H1 (cell line): ENCODE measurements around the gene ZBTB48. TPM values are rescaled to one million over a fixed set of nuclear protein-coding genes. Genes with fewer than 3 reads are reported as not detected.
A peak's percentile ranks its signal among the peaks of the same experiment; 100 is the strongest.

ENCODE experiments used
- ATF3 ChIP-seq: IDR thresholded peaks from 2 replicates; pipeline ENCODE4 v1.6.1; 2011; ENCODE audit warnings: low read depth, mild to moderate bottlenecking, low read length; ENCODE audit not compliant: insufficient read depth
- BACH1 ChIP-seq: IDR thresholded peaks from 2 replicates; pipeline ENCODE4 v1.6.1; 2012; ENCODE audit warnings: low read length, improper control_type of control experiment
- EP300 ChIP-seq, 2 experiments: IDR thresholded peaks; 1 replicate in 1 of 2; 2 replicates in 1 of 2; pipeline ENCODE4 v1.6.1; 2011 to 2012; ENCODE audit warnings: low read depth in 2 of 2, low read length in 2 of 2, mild to moderate bottlenecking in 2 of 2, borderline replicate concordance in 1 of 2, inconsistent platforms in 1 of 2, moderate library complexity in 1 of 2
- GTF2F1 ChIP-seq: IDR thresholded peaks from 2 replicates; pipeline ENCODE4 v1.6.1; 2012; ENCODE audit warnings: low read depth, low read length, improper control_type of control experiment, borderline replicate concordance
- HDAC6 ChIP-seq: IDR thresholded peaks from one replicate; pipeline ENCODE4 v1.7.1; 2012; ENCODE audit warnings: low read depth, mild to moderate bottlenecking, inconsistent platforms, low read length, moderate library complexity
- NRF1 ChIP-seq: IDR thresholded peaks from 2 replicates; pipeline ENCODE4 v1.6.1; 2011; ENCODE audit warnings: mild to moderate bottlenecking, low read depth, low read length, improper control_type of control experiment
- POLR2AphosphoS5 ChIP-seq: IDR thresholded peaks from 2 replicates; pipeline ENCODE4 v1.6.1; 2011; ENCODE audit warnings: low read depth, low read length
- SAP30 ChIP-seq: fragments of 300-600 bp; sonication (generic); IDR thresholded peaks from 2 replicates; pipeline ENCODE4 v1.7.1; 2012; ENCODE audit warnings: low read length, moderate library complexity, mild to moderate bottlenecking, inconsistent platforms; ENCODE audit not compliant: insufficient read depth, insufficient replicate concordance
- SIRT6 ChIP-seq: IDR thresholded peaks from one replicate; pipeline ENCODE4 v1.7.1; 2012; ENCODE audit warnings: low read length, inconsistent platforms
- SIX5 ChIP-seq: IDR thresholded peaks from 2 replicates; pipeline ENCODE4 v1.6.1; 2011; ENCODE audit warnings: mild to moderate bottlenecking, low read depth, low read length
- SP1 ChIP-seq: IDR thresholded peaks from 2 replicates; pipeline ENCODE4 v1.6.1; 2011; ENCODE audit warnings: low read depth, low read length
- SP2 ChIP-seq: IDR thresholded peaks from 2 replicates; pipeline ENCODE4 v1.6.1; 2012; ENCODE audit warnings: mild to moderate bottlenecking, low read length, inconsistent platforms
- SRF ChIP-seq: IDR thresholded peaks from 2 replicates; pipeline ENCODE4 v1.6.1; 2011; ENCODE audit warnings: mild to moderate bottlenecking, low read depth, low read length, moderate library complexity
- SUZ12 ChIP-seq: fragments of 200-600 bp; sonication (generic); IDR thresholded peaks from 2 replicates; pipeline ENCODE4 v1.6.1; 2012; ENCODE audit warnings: mild to moderate bottlenecking, inconsistent platforms, low read length, moderate library complexity, mixed read lengths
- TAF7 ChIP-seq: optimal IDR thresholded peaks from 2 replicates; pipeline ENCODE3; 2011; ENCODE audit warnings: low read depth, mild to moderate bottlenecking, inconsistent platforms, low read length, moderate library complexity, borderline replicate concordance
- TCF12 ChIP-seq: IDR thresholded peaks from 2 replicates; pipeline ENCODE4 v1.6.1; 2011; ENCODE audit warnings: low read depth, mild to moderate bottlenecking, low read length
- TEAD4 ChIP-seq: IDR thresholded peaks from 2 replicates; pipeline ENCODE4 v1.6.1; 2012; ENCODE audit warnings: low read depth, low read length, inconsistent platforms, mixed read lengths
- polyA plus RNA-seq, 7 experiments: library from polyadenylated mRNA; depleted of rRNA in 3 of 7; stranded (reverse) in 5 of 7; unstranded in 2 of 7; fragments of >200 nt in 5 of 7; fragments of 200-250 nt in 2 of 7; gene quantifications; 1 replicate in 5 of 7; 2 replicates in 1 of 7; 4 replicates in 1 of 7; pipeline versions ENCODE4 v1.2.1 to v1.2.3, GENCODE V29; 2011 to 2013; ENCODE audit warnings: missing spikeins in 2 of 7, mixed read lengths in 2 of 7
- total RNA-seq: library from RNA; stranded (reverse); fragmentation: NEBNext Ultra II Directional; extraction: Animal tissue kit (Norgen Biotek cat#: 25700); gene quantifications from 2 replicates; pipeline ENCODE4 v1.2.1, GENCODE V29; 2021
- TF ChIP-seq, protein P1 (sequence below): IDR thresholded peaks from 2 replicates; pipeline ENCODE4 v1.6.1; 2012; ENCODE audit warnings: inconsistent platforms
- TF ChIP-seq, protein P2 (sequence below): IDR thresholded peaks from 2 replicates; pipeline ENCODE4 v1.6.1; 2012; ENCODE audit warnings: low read length, inconsistent platforms
- TF ChIP-seq, protein P3 (sequence below): IDR thresholded peaks from 2 replicates; pipeline ENCODE4 v1.6.1; 2012; ENCODE audit warnings: inconsistent platforms

ZBTB48 gene
- total and polyA plus RNA-seq, 2 of the 8 experiments (the other 6 are each of a cell fraction or from before 2014, with no cell fraction given): 28.2 to 28.8 TPM

DNA sequence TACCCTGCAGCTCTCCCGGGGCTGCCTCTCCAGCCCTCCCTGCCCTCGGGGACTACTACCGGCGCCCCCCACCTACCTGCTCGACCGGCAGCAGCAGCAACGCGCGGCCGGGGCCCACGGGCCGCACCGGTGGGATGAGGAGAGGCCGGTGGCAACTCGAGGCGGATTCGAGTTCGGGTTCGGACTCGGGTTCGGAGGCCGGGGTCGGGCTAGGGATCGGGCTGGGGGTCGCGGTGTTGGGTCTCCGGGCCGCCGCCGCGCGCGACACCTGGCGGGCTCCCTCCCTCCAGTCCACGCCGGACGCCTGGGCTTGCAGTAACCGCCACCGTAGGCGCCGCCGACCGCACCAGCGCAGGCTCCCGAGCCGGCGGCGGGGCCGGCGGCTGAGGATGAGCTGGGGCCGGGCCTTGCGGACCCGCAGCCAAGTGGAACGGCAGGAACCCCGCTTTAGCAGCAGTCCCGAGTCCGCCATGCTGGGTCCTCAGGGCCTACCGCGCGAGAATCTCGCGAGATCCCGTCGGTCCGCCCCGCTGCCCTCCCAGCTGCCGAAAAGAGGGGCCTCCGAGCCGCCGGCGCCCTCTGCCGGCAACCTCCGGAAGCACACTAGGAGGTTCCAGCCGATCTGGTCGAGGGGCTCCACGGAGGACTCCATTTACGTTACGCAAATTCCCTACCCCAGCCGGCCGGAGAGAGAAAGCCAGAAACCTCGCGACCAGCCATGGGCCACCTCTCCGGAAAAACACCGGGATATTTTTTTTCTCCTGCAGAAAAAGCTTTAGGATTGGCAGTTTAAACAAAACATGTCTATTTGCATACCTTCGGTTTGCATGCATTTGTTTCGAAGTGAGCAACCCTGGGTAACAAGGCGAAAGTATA is 25.5 kb upstream of the ZBTB48 start, which contains the start of gene NOL9 (continued):
- no peak for TF ChIP-seq ATF3
- TF ChIP-seq GTF2F1: peak; percentile 84; the same call in 1 of the 2 replicates
- TF ChIP-seq, protein P1, sequence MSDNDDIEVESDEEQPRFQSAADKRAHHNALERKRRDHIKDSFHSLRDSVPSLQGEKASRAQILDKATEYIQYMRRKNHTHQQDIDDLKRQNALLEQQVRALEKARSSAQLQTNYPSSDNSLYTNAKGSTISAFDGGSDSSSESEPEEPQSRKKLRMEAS: no peak; the same call in 1 of the 2 replicates
- peak; percentile 25; the same call in 1 of the 2 replicates for TF ChIP-seq SP2
- TF ChIP-seq, protein P2, sequence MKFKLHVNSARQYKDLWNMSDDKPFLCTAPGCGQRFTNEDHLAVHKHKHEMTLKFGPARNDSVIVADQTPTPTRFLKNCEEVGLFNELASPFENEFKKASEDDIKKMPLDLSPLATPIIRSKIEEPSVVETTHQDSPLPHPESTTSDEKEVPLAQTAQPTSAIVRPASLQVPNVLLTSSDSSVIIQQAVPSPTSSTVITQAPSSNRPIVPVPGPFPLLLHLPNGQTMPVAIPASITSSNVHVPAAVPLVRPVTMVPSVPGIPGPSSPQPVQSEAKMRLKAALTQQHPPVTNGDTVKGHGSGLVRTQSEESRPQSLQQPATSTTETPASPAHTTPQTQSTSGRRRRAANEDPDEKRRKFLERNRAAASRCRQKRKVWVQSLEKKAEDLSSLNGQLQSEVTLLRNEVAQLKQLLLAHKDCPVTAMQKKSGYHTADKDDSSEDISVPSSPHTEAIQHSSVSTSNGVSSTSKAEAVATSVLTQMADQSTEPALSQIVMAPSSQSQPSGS: no peak; the same call in 1 of the 2 replicates
- TF ChIP-seq SUZ12: no peak
- TF ChIP-seq, protein P3, sequence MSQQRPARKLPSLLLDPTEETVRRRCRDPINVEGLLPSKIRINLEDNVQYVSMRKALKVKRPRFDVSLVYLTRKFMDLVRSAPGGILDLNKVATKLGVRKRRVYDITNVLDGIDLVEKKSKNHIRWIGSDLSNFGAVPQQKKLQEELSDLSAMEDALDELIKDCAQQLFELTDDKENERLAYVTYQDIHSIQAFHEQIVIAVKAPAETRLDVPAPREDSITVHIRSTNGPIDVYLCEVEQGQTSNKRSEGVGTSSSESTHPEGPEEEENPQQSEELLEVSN: no peak
- TF ChIP-seq POLR2AphosphoS5: peak; percentile 83
- TF ChIP-seq SIRT6: no peak
- 0 out of 2 replicates have a peak, but pooled peaks have one; percentile 59 for TF ChIP-seq TCF12
- no peak for TF ChIP-seq SIX5
- TF ChIP-seq NRF1: no peak
- no peak; the same call in 1 of the 2 replicates for TF ChIP-seq SRF
- no peak for TF ChIP-seq SAP30
- TF ChIP-seq HDAC6: no peak
- peak; percentile 11; the same call in 1 of the 2 replicates for TF ChIP-seq TEAD4
- TF ChIP-seq EP300 (IDR thresholded peaks at IDR 0.05; ENCODE audit: borderline replicate concordance in 1 of 2, low read depth in 2 of 2, low read length in 2 of 2): no peak
- peak; percentile 78 for TF ChIP-seq TAF7
- TF ChIP-seq SP1: no peak
- peak; percentile 63; the same call in 1 of the 2 replicates for TF ChIP-seq BACH1
